ENCODE data around the gene DPF3. TPM values are rescaled to one million over a fixed set of nuclear protein-coding genes. Genes with fewer than 3 reads are reported as not detected.
A peak's percentile ranks its signal among the peaks of the same experiment; 100 is the strongest.

The DPF3 gene
- total RNA-seq, 1 experiment from 2014 or later: 1.9 TPM

GRCh38 chr14:72808564-72808963 lies 85.3 kb downstream of the DPF3 start:
- intact Hi-C loops (cut with micrococcal nuclease): no loop called here
- POLR2A ChIA-PET: interaction anchor here (0.6 kb wide), 1 partner anchor 12 kb away, joined by 3 read pairs; no protein-coding TSS in a partner anchor
- Mint-ChIP-seq H3K4me1 (ENCODE audit: insufficient read depth, unreplicated experiment) (peaks cover 8% of the 10 kb centered on the region), H3K27me3 (ENCODE audit: insufficient read depth, unreplicated experiment) (no peaks in the 10 kb centered on the region), H3K4me3 (ENCODE audit: unreplicated experiment) (no peak overlapping the region), H3K9me3 (ENCODE audit: unreplicated experiment) (no peaks in the 10 kb centered on the region), H3K27ac (ENCODE audit: low read depth, unreplicated experiment) (no peak overlapping the region), H3K36me3 (ENCODE audit: insufficient read depth, unreplicated experiment) (no peaks in the 10 kb centered on the region)
- no TSS peak for BruUV-seq (replicated peaks)
- TF ChIP-seq CTCF (IDR thresholded peaks at IDR 0.05; ENCODE audit: unreplicated experiment): no peak
- DNase-seq (ENCODE audit: unreplicated experiment): no peak
- CTCF ChIA-PET: interaction anchor here (1.5 kb wide), 1 partner anchor 11 kb away, joined by 4 read pairs; no protein-coding TSS in a partner anchor

GRCh38 chr14:72802588-72802946 lies 91.3 kb downstream of the DPF3 start:
- ChIA-PET POLR2A (no interaction called here), CTCF (interaction anchor here (1.0 kb wide), 1 partner anchor 22 kb away, joined by 3 read pairs; no protein-coding TSS in a partner anchor)
- no peaks in the 10 kb centered on the region for H3K36me3 Mint-ChIP-seq (ENCODE audit: insufficient read depth, unreplicated experiment)
- intact Hi-C loops (cut with micrococcal nuclease): no loop called here
- BruUV-seq (replicated peaks): no TSS peak
- H3K27ac Mint-ChIP-seq (ENCODE audit: low read depth, unreplicated experiment): no peak overlapping the region
- TF ChIP-seq CTCF (IDR thresholded peaks at IDR 0.05; ENCODE audit: unreplicated experiment): no peak
- H3K9me3 Mint-ChIP-seq (ENCODE audit: unreplicated experiment): no peaks in the 10 kb centered on the region
- DNase-seq (ENCODE audit: unreplicated experiment): no peak
- no peaks in the 10 kb centered on the region for H3K27me3 Mint-ChIP-seq (ENCODE audit: insufficient read depth, unreplicated experiment)
- H3K4me3 Mint-ChIP-seq (ENCODE audit: unreplicated experiment): no peak overlapping the region
- H3K4me1 Mint-ChIP-seq (ENCODE audit: insufficient read depth, unreplicated experiment): peaks cover 20% of the 10 kb centered on the region

GRCh38 chr14:72801836-72802587 lies 91.9 kb downstream of the DPF3 start:
- CTCF ChIA-PET: interaction anchor here (1.0 kb wide), 1 partner anchor 21 kb away, joined by 3 read pairs; no protein-coding TSS in a partner anchor
- no TSS peak for BruUV-seq (replicated peaks)
- POLR2A ChIA-PET: interaction anchor here (0.7 kb wide), 1 partner anchor 1975 kb away, joined by 3 read pairs; no protein-coding TSS in a partner anchor
- Mint-ChIP-seq H3K27ac (ENCODE audit: low read depth, unreplicated experiment) (peak overlapping the region; percentile 55), H3K4me1 (ENCODE audit: insufficient read depth, unreplicated experiment) (peaks cover 20% of the 10 kb centered on the region), H3K9me3 (ENCODE audit: unreplicated experiment) (no peaks in the 10 kb centered on the region), H3K4me3 (ENCODE audit: unreplicated experiment) (no peak overlapping the region), H3K27me3 (ENCODE audit: insufficient read depth, unreplicated experiment) (no peaks in the 10 kb centered on the region), H3K36me3 (ENCODE audit: insufficient read depth, unreplicated experiment) (no peaks in the 10 kb centered on the region)
- peak; percentile 36 for DNase-seq (ENCODE audit: unreplicated experiment)
- TF ChIP-seq CTCF (IDR thresholded peaks at IDR 0.05; ENCODE audit: unreplicated experiment): no peak
- intact Hi-C loops (cut with micrococcal nuclease): no loop called here

GRCh38 chr14:72801381-72801812 lies 92.5 kb downstream of the DPF3 start:
- peak; percentile 85 for DNase-seq (ENCODE audit: unreplicated experiment)
- H3K27me3 Mint-ChIP-seq (ENCODE audit: insufficient read depth, unreplicated experiment): no peaks in the 10 kb centered on the region
- TF ChIP-seq CTCF (IDR thresholded peaks at IDR 0.05; ENCODE audit: unreplicated experiment): no peak
- H3K36me3 Mint-ChIP-seq (ENCODE audit: insufficient read depth, unreplicated experiment): no peaks in the 10 kb centered on the region
- POLR2A ChIA-PET: interaction anchor here (0.7 kb wide), 1 partner anchor 1974 kb away, joined by 3 read pairs; no protein-coding TSS in a partner anchor
- H3K4me3 Mint-ChIP-seq (ENCODE audit: unreplicated experiment): no peak overlapping the region
- CTCF ChIA-PET: no interaction called here
- BruUV-seq (replicated peaks): no TSS peak
- peaks cover 20% of the 10 kb centered on the region for H3K4me1 Mint-ChIP-seq (ENCODE audit: insufficient read depth, unreplicated experiment)
- intact Hi-C loops (cut with micrococcal nuclease): no loop called here
- peak overlapping the region; percentile 55 for H3K27ac Mint-ChIP-seq (ENCODE audit: low read depth, unreplicated experiment)
- no peaks in the 10 kb centered on the region for H3K9me3 Mint-ChIP-seq (ENCODE audit: unreplicated experiment)
